Measurements from ENCODE around the gene CDH7.

Gene CDH7

DNA sequence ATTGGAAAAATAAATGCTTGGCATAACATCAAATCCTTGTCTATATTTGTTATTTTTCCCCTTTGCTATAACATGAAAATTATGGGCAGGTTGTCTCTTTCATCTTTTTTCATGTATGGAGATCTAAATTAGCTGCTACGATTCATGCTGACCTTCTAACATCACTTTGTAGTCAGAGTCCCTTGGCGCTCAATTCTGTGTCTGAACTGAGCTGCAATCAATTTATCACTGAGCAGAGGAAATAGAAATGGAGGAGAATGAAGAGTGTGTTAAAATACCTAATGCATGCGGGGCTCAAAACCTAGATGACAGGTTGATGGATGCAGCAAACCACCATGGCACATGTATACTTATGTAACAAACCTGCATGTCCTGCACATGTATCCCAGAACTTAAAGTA, 168.9 kb downstream of the CDH7 start:
- no peak for DNase-seq

DNA sequence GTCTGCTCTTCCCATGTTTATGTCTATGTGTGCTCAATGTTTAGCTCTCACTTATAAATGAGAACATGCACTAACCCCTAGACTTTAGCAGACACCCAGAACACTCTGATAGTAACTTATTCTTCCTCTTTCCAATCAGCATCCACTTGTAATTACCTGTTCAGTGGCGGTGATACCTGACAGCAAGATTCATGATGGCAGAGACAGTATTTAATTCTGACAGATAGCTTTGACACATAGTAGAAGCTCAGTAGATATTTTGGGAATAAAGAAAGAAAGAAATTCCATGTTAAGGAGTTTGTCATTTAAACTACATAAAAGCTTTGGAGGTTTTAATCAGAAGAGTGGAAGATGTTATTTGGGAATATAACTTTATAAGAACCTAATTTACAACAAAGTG, 171.3 kb downstream of the CDH7 start:
- DNase-seq = no peak

DNA sequence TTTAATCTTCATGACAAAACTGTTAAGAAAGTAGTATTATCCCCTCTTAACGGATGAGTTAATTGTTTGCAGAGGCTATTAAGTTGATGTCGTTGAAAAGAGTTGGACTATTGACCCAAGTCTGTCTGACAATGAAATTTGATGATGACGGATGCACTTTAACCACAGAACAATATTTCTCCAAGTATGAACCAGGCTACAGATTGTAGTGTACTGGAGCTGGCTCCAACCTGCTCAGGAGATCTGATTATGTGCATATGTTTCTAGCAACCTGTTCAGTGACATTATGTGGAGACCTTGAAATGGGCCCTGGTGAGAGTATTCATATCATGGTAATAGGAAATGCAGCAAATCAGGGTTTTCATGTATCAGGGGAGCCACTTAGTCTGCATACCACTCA, 174.1 kb downstream of the CDH7 start:
- no peak for DNase-seq

DNA sequence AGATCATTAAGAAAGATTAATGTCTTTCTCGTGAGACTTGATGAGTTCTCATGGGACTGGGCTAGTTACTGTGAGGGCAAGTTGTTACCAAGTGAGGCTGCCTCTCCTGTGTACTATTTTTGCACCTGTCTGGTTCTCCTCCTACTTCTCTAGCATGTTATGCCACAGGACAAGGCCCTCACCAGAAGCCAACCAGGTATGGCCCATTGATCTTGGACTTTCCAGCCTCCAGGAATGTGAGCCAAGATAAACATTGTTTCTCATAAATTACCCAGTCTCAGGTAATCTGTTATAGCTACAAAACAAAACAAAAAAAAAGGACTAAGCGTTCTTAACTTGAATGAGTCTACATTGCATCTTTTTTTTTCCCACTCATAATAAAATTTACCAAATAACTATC, 184.1 kb downstream of the CDH7 start:
- DNase-seq = no peak

DNA sequence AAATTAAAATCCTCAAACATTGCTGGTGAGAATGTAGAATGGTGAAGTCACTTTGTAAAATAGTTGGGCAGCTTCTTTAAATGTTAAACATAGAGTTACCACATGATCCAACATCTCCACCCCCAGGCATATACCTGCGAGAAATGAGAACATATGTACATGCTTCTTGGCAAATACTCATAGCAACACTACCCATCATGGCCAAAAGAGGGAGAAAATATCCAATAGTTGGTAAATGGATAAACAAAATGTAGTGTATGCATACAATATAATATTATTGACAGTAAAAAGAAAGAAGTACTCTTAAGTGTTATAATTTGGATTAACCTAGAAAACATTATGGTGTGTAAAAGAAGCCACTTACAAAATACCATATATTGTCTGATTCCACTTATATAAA, 185.9 kb downstream of the CDH7 start:
- DNase-seq = no peak

DNA sequence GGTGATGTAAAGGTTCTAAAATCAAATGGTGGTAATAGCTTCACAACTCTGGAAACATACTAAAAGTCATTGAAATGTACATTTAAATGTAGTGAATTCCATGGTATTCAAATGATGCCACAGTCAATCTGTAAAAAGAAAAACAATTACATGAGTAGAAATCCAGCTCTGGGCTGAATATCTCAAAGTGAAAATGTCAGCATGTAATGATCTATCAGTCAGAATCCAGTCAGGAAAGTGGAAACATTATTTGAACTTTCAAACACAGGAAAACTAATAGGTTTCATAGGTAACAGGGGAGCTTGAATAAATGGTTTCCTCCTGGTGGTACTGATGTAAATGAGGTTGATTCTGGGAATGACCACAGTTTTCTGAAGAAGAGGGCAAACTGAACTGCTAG, 186.4 kb downstream of the CDH7 start:
- no peak for DNase-seq

DNA sequence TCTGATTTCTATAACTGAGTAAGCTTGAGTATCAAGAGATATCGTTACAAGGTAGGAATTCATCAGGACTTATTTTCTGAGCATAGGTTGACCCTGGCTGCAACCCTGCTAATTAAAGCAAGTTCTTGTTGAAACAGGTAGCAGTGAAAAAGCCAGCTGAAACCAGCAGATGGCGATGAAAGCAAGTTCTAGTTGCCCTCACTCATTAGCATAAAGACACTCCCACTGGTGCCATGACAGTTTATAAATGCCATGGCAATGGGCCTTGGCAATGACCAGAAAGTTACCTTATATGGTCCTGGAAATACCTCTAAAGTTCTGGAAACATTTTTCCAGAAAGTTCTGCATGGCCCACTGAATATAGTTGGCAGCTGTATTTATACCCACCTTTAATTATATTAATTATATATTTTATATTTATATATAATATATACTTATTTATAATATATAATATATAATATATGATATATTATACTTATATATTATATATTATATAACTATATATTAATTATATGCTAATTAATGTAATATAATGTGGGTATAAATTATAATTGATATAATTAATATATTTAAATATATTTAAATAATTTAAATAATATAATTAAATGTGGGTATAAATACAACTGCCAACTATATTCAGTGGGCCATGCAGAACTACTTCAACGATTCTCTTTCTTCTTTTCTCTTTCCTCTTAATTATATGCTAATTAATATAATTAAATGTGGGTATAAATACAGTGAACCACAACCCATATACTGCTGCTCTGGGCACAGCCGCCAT, 188.0 kb downstream of the CDH7 start:
- no peak for DNase-seq
